Bronchial epithelial cell (primary cell): ENCODE measurements around the gene PITPNM2. TPM values are rescaled to one million over a fixed set of nuclear protein-coding genes. Genes with fewer than 3 reads are reported as not detected.

ENCODE experiments used
- DNase-seq: peaks from one replicate; pipeline ENCODE4 v3.0.0-alpha.2; 2010; ENCODE audit warnings: low read depth
- FAIRE-seq: peaks from 2 replicates; lab custom pipeline; 2011; peaks lifted over from hg19 to GRCh38; lab: Jason Lieb, UNC
- H3K27me3 ChIP-seq: 2 replicates; pipeline ENCODE4 v1.5.1; 2011; ENCODE audit warnings: low read length; ENCODE audit not compliant: control insufficient read depth, insufficient read depth
- H3K36me3 ChIP-seq: 2 replicates; pipeline ENCODE4 v1.5.1; 2011; ENCODE audit warnings: low read length; ENCODE audit not compliant: control insufficient read depth, insufficient read depth
- H3K4me3 ChIP-seq: 2 replicates; pipeline ENCODE4 v1.5.1; 2011; ENCODE audit warnings: mild to moderate bottlenecking, low read depth, low read length, control low read depth
- CTCF ChIP-seq: IDR thresholded peaks from 2 replicates; pipeline ENCODE4 v1.5.1; 2011; ENCODE audit warnings: mild to moderate bottlenecking, moderate library complexity, low read length, control low read depth, inconsistent platforms; ENCODE audit not compliant: insufficient read depth, severe bottlenecking
- total RNA-seq: library from RNA; depleted of rRNA; stranded (reverse); fragments of >200 nt; gene quantifications from 2 replicates; pipeline ENCODE4 v1.2.1, GENCODE V29; 2014

Gene PITPNM2
- total RNA-seq, 1 donor from 2014 or later, result 2.4 TPM

GRCh38 chr12:123126294-123127181, 24.4 kb downstream of the PITPNM2 start:
- FAIRE-seq, result no peak

GRCh38 chr12:123122626-123123025, 28.3 kb downstream of the PITPNM2 start:
- TF ChIP-seq CTCF, result no peak
- FAIRE-seq (no peak), DNase-seq (no peak)
- Histone ChIP-seq H3K27me3 (no peaks in the 10 kb centered on the region), H3K4me3 (no peak overlapping the region), H3K36me3 (no peaks in the 10 kb centered on the region)

More at GRCh38 chr12:123126294-123127181, 24.4 kb downstream of the PITPNM2 start:
- Histone ChIP-seq H3K27me3 (no peaks in the 10 kb centered on the region), H3K4me3 (no peak overlapping the region), H3K36me3 (no peaks in the 10 kb centered on the region)
- DNase-seq, result peak; percentile 95
- TF ChIP-seq CTCF, result no peak

- DNase-seq (no peak), FAIRE-seq (no peak)
- TF ChIP-seq CTCF, result no peak
- H3K27me3 ChIP-seq, result no peaks in the 10 kb centered on the region
- no peak overlapping the region for H3K4me3 ChIP-seq
- no peaks in the 10 kb centered on the region for H3K36me3 ChIP-seq
Observed at GRCh38 chr12:123121670-123122069, 29.2 kb downstream of the PITPNM2 start.

- Histone ChIP-seq H3K27me3 (no peaks in the 10 kb centered on the region), H3K4me3 (no peak overlapping the region), H3K36me3 (no peaks in the 10 kb centered on the region)
- DNase-seq (no peak), FAIRE-seq (no peak)
- TF ChIP-seq CTCF, result no peak
Observed at GRCh38 chr12:123120452-123121166, 30.3 kb downstream of the PITPNM2 start.

- FAIRE-seq (no peak), DNase-seq (no peak)
- TF ChIP-seq CTCF, result no peak
- Histone ChIP-seq H3K4me3 (no peak overlapping the region), H3K36me3 (no peaks in the 10 kb centered on the region), H3K27me3 (no peaks in the 10 kb centered on the region)
Observed at GRCh38 chr12:123119808-123120207, 31.1 kb downstream of the PITPNM2 start.
